Measurements from ENCODE around the gene ASIC3. TPM values are rescaled to one million over a fixed set of nuclear protein-coding genes. Genes with fewer than 3 reads are reported as not detected.

Gene ASIC3
- total and polyA plus RNA-seq, 2 donors (not counting 3 experiments of a cell fraction or from before 2014, with no cell fraction given) = 0.69 to 0.70 TPM

- no TSS peak for BruUV-seq (replicated peaks)
- Histone ChIP-seq H3K4me3 (replicated peaks in 1 of 3; ENCODE audit: insufficient read depth in 1 of 3, low read depth in 1 of 3, low read length in 3 of 3) (no peak overlapping the region), H3K4me1 (ENCODE audit: control insufficient read depth, extremely low read depth, insufficient read depth, low read length) (peaks cover 56% of the 10 kb centered on the region), H4K20me1 (replicated peaks; ENCODE audit: control insufficient read depth, extremely low read depth, insufficient read depth, low read length) (no peaks in the 10 kb centered on the region), H3K9me3 (replicated peaks; ENCODE audit: control insufficient read depth, insufficient read depth, low read length) (no peaks in the 10 kb centered on the region), H2AFZ (ENCODE audit: low read depth, low read length) (no peak overlapping the region), H3K79me2 (ENCODE audit: control insufficient read depth, insufficient read depth, low read length) (peaks cover 42% of the 10 kb centered on the region), H3K9me1 (replicated peaks; ENCODE audit: control insufficient read depth, extremely low read depth, insufficient read depth, low read length) (no peaks in the 10 kb centered on the region), H3K9ac (replicated peaks; ENCODE audit: extremely low read depth, insufficient read depth, low read length) (no peak overlapping the region), H3K4me2 (ENCODE audit: insufficient read depth, low read length) (peak overlapping the region; percentile 64), H3K36me3 (ENCODE audit: control insufficient read depth in 2 of 2, extremely low read depth in 1 of 2, insufficient read depth in 2 of 2, low read length in 2 of 2) (no peaks in the 10 kb centered on the region), H3K27ac (ENCODE audit: insufficient read depth, low read depth, low read length) (no peak overlapping the region), H3K27me3 (ENCODE audit: control insufficient read depth in 2 of 2, insufficient read depth in 2 of 2, low read length in 2 of 2) (no peaks in the 10 kb centered on the region)
- intact Hi-C loops (cut with micrococcal nuclease) (no loop called here), dilution Hi-C loops (cut with MboI; ENCODE audit: extremely low pct_ligation_motif_present, low sequenced_read_pairs) (no loop called here)
- POLR2A ChIA-PET = interaction anchor here (1.0 kb wide), 1 partner anchor 24 kb away, joined by 4 read pairs; no protein-coding TSS in a partner anchor
- CTCF ChIA-PET = interaction anchor here (1.0 to 2.5 kb wide), 9 partner anchors 9 to 99 kb away, joined by 3 to 16 read pairs (median 4); partner anchors contain the start of gene ABCB8
- TF ChIP-seq POLR2A (IDR thresholded peaks at IDR 0.05; ENCODE audit: low read depth, low read length) (no peak), POLR2AphosphoS5 (IDR thresholded peaks at IDR 0.05; ENCODE audit: insufficient read depth, low read depth, low read length) (no peak), MAX (IDR thresholded peaks at IDR 0.05; ENCODE audit: insufficient read depth, insufficient read length) (no peak)
- peak; percentile 4 for FAIRE-seq
- peak; percentile 19 for DNase-seq (ENCODE audit: low read depth, low spot score)
Measured at GRCh38 chr7:151085329-151085690, 37.0 kb downstream of the ASIC3 start.

GRCh38 chr7:151085691-151086620 is 37.6 kb downstream of the ASIC3 start, which contains the start of gene AGAP3:
AGAP3 (plus strand) TSS chr7:151086475; CDS start chr7:151086742, 267 bp downstream.
- TF ChIP-seq JUN (IDR thresholded peaks at IDR 0.05; ENCODE audit: borderline replicate concordance, insufficient read depth, insufficient read length, low read depth) (no peak), POLR2A (IDR thresholded peaks at IDR 0.05; ENCODE audit: low read depth, low read length) (peak; percentile 89), EZH2 (IDR thresholded peaks at IDR 0.05; ENCODE audit: borderline replicate concordance, low read depth, low read length, severe bottlenecking) (no peak), MAX (IDR thresholded peaks at IDR 0.05; ENCODE audit: insufficient read depth, insufficient read length) (no peak), FOS (IDR thresholded peaks at IDR 0.05; ENCODE audit: borderline replicate concordance, insufficient read depth, low read length) (no peak), MYC (IDR thresholded peaks at IDR 0.05; ENCODE audit: low read depth, low read length) (peak; percentile 20), POLR2AphosphoS5 (IDR thresholded peaks at IDR 0.05; ENCODE audit: insufficient read depth, low read depth, low read length) (peak; percentile 91), CTCF (IDR thresholded peaks at IDR 0.05; ENCODE audit: extremely low read depth in 1 of 2, insufficient read depth in 1 of 2, low read depth in 1 of 2, low read length in 2 of 2) (peak in 1 of 2 donors; percentile 1), GATA2 (IDR thresholded peaks at IDR 0.05; ENCODE audit: insufficient read depth, insufficient read length, low read depth, low read length) (no peak)
- dilution Hi-C loops (cut with MboI; ENCODE audit: extremely low pct_ligation_motif_present, low sequenced_read_pairs) = no loop called here
- Histone ChIP-seq H3K9me3 (replicated peaks; ENCODE audit: control insufficient read depth, insufficient read depth, low read length) (no peaks in the 10 kb centered on the region), H3K9me1 (replicated peaks; ENCODE audit: control insufficient read depth, extremely low read depth, insufficient read depth, low read length) (no peaks in the 10 kb centered on the region), H3K79me2 (ENCODE audit: control insufficient read depth, insufficient read depth, low read length) (peaks cover 46% of the 10 kb centered on the region), H3K9ac (replicated peaks; ENCODE audit: extremely low read depth, insufficient read depth, low read length) (peak within 1 kb of the TSS; percentile 78), H3K4me3 (replicated peaks in 1 of 3; ENCODE audit: insufficient read depth in 1 of 3, low read depth in 1 of 3, low read length in 3 of 3) (peak within 1 kb of the TSS; percentile 81 to 96 (median 82)), H3K27ac (ENCODE audit: insufficient read depth, low read depth, low read length) (peak within 1 kb of the TSS; percentile 98), H3K36me3 (ENCODE audit: control insufficient read depth in 2 of 2, extremely low read depth in 1 of 2, insufficient read depth in 2 of 2, low read length in 2 of 2) (no peaks in the 10 kb centered on the region), H4K20me1 (replicated peaks; ENCODE audit: control insufficient read depth, extremely low read depth, insufficient read depth, low read length) (no peaks in the 10 kb centered on the region), H2AFZ (ENCODE audit: low read depth, low read length) (peak within 1 kb of the TSS; percentile 45), H3K27me3 (ENCODE audit: control insufficient read depth in 2 of 2, insufficient read depth in 2 of 2, low read length in 2 of 2) (no peaks in the 10 kb centered on the region), H3K4me2 (ENCODE audit: insufficient read depth, low read length) (peak within 1 kb of the TSS; percentile 94), H3K4me1 (ENCODE audit: control insufficient read depth, extremely low read depth, insufficient read depth, low read length) (peaks cover 59% of the 10 kb centered on the region)
- POLR2A ChIA-PET = interaction anchor here (1.0 kb wide), 1 partner anchor 23 kb away, joined by 4 read pairs; no protein-coding TSS in a partner anchor
- peak; percentile 86 for FAIRE-seq
- no TSS peak for BruUV-seq (replicated peaks)
- CTCF ChIA-PET = interaction anchor here (1.0 to 2.5 kb wide), 9 partner anchors 10 to 100 kb away, joined by 3 to 16 read pairs (median 4); partner anchors contain the start of gene ABCB8
- intact Hi-C loops (cut with micrococcal nuclease) = no loop called here
- peak; percentile 80 for DNase-seq (ENCODE audit: low read depth, low spot score)

All from endothelial cell of umbilical vein (primary cell).